Neural progenitor cell (in vitro differentiated cells): ENCODE data around the gene UAP1.

Experiments
- EZH2 ChIP-seq: fragments of 200-600 bp; sonication (generic); IDR thresholded peaks from 2 replicates; pipeline ENCODE4 v1.6.1; 2017; ENCODE audit warnings: antibody characterized with exemption, mild to moderate bottlenecking, moderate library complexity
- EZH2phosphoT487 ChIP-seq: fragments of 200-600 bp; sonication (generic); IDR thresholded peaks from 2 replicates; pipeline ENCODE4 v1.6.1; 2017; ENCODE audit warnings: antibody characterized with exemption
- TF ChIP-seq, protein P1 (sequence below): fragments of 200-600 bp; sonication (generic); IDR thresholded peaks from 2 replicates; pipeline ENCODE4 v1.5.1; 2017; ENCODE audit warnings: antibody characterized with exemption, mild to moderate bottlenecking

GRCh38 chr1:162550925-162551324 lies 10.6 kb upstream of the UAP1 start:
- TF ChIP-seq, protein P1, sequence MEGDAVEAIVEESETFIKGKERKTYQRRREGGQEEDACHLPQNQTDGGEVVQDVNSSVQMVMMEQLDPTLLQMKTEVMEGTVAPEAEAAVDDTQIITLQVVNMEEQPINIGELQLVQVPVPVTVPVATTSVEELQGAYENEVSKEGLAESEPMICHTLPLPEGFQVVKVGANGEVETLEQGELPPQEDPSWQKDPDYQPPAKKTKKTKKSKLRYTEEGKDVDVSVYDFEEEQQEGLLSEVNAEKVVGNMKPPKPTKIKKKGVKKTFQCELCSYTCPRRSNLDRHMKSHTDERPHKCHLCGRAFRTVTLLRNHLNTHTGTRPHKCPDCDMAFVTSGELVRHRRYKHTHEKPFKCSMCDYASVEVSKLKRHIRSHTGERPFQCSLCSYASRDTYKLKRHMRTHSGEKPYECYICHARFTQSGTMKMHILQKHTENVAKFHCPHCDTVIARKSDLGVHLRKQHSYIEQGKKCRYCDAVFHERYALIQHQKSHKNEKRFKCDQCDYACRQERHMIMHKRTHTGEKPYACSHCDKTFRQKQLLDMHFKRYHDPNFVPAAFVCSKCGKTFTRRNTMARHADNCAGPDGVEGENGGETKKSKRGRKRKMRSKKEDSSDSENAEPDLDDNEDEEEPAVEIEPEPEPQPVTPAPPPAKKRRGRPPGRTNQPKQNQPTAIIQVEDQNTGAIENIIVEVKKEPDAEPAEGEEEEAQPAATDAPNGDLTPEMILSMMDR, result no peak
- TF ChIP-seq EZH2 (no peak), EZH2phosphoT487 (no peak)
